MM.1S (cell line): ENCODE results near the gene MYH3.

Experiments
- CTCF ChIP-seq: fragments of 300-600 bp; sonication (generic); IDR thresholded peaks from 2 replicates; pipeline ENCODE4 v1.5.1; 2016; ENCODE audit warnings: antibody characterized with exemption, low read length, mixed read lengths
- EZH2 ChIP-seq: fragments of 300-600 bp; sonication (generic); optimal IDR thresholded peaks from 2 replicates; pipeline ENCODE3; 2017; ENCODE audit warnings: low read depth, mild to moderate bottlenecking, antibody characterized with exemption, low read length, mixed read lengths
- EZH2phosphoT487 ChIP-seq: fragments of 300-600 bp; sonication (generic); IDR thresholded peaks from 2 replicates; pipeline ENCODE4 v1.6.1; 2018; ENCODE audit warnings: antibody characterized with exemption, low read length

DNA sequence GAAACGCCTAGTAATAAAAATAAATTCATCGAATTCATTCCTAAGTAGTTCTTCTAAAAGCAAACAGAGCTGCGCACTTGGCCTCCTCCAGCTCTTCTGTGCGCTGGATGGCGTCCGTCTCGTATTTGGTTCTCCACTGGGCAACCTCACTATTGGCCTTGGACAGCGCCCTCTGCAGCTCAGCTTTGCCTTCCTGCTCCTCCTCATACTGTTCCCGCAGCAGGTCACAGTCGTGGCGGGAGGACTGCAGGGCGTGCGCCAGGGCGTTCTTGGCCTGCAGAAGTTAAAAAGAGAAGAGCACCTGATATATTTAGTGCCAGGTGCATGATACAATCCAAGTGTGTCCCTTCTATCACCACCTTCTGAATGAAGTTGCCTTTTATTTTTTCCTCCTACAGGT lies 21.8 kb downstream of the MYH3 start:
- TF ChIP-seq EZH2 (no peak), CTCF (no peak; the same call in 1 of the 2 replicates), EZH2phosphoT487 (no peak)
